Measurements from ENCODE around the gene SOD1.
A peak's percentile ranks its signal among the peaks of the same experiment; 100 is the strongest.
"Not testable (repeated sequence)": the region's sequence is repeated elsewhere in the genome, so short reads cannot be mapped to it uniquely, and the experiment has no call there.

SOD1 gene

DNA sequence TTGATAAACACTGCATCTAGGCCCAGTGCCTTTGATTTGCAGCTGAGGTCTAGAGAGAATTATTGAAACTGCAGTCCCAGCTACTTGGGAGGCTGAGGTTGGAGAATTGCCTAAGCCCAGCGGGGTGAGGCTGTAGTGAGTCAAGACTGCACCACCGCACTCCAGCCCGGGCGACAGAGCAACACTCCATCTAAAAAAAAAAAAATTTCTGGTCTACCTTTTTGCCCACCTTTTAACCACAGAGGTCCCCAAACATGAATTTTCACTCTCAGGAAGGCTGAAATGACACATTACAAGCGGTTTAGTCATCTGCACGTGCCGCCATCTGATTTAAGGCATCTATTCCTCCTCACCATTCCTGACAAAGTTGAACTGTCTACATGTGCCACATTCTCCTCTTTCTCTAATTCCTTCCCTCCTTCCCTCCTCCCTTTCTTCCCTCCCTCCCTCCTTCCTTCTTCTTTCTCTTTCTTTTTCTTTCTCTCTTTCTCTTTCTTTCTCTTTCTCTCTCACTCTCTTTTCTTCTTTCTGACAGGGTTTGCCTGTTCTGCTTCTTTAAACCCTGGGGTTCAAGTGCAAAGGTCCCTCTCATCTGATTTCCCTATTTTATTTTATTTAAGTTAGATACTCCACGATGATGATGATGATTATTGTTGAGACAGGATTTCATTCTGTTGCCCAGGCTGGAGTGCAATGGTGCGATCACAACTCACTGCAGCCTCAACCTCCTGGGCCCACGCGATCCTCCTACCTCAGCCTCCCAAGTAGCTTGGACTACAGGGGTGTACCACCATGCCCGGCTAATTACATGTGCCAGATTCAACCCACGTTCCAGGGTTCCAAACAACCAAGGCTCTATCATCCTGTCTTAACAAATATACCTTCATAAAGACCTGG is 3.0 kb upstream of the SOD1 start:
- DNase-seq: no peak

DNA sequence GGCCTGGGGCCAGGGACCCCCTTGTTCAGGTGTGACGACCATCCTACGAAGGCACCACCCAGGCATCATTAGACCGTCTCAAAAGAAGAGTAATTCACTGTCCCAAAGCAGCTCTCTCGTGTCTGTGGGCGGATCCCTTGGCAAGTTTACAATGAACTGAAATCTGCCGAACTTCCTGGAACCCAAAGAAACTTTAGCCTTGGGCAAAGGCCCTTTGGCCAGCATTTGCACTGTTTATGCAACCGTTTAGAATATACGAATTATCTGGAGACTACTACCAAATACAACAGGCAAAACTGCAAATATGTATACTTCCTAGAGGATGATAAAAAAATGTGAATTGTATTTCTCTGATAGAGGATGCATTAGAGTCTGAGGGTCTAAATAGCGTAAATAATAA is 1.4 kb upstream of the SOD1 start:
- DNase-seq: no peak

DNA sequence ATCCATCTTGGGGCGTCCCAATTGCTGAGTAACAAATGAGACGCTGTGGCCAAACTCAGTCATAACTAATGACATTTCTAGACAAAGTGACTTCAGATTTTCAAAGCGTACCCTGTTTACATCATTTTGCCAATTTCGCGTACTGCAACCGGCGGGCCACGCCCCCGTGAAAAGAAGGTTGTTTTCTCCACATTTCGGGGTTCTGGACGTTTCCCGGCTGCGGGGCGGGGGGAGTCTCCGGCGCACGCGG is 282 bp upstream of the SOD1 start:
- DNase-seq: no peak

DNA sequence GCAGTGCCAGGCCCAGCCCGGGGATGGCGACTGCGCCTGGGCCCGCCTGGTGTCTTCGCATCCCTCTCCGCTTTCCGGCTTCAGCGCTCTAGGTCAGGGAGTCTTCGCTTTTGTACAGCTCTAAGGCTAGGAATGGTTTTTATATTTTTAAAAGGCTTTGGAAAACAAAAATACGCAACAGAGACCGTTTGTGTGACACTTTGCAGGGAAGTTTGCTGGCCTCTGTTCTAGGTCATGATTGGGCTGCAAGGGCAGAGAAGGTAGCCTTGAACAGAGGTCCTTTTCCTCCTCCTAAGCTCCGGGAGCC is 719 bp downstream of the SOD1 start:
- DNase-seq: peak; percentile 23

DNA sequence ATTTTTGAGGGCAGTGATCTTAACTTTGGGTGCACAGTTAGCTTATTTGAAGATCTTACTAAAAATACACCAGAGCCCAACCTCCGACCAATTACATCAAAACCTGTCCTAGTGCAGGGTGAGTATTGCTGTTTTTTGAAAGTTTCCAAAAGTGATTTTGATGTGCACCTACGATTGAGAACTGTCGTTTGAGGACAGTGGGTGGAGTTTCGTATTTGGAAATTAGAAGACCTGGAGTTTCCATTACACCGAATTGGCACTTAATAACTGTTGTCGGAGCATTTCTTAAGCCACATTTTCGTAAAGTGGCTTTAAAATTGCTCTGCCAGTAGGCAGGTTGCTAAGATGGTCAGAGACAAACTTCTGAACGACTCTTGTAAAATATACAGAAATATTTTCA is 1.1 kb downstream of the SOD1 start:
- DNase-seq: no peak

DNA sequence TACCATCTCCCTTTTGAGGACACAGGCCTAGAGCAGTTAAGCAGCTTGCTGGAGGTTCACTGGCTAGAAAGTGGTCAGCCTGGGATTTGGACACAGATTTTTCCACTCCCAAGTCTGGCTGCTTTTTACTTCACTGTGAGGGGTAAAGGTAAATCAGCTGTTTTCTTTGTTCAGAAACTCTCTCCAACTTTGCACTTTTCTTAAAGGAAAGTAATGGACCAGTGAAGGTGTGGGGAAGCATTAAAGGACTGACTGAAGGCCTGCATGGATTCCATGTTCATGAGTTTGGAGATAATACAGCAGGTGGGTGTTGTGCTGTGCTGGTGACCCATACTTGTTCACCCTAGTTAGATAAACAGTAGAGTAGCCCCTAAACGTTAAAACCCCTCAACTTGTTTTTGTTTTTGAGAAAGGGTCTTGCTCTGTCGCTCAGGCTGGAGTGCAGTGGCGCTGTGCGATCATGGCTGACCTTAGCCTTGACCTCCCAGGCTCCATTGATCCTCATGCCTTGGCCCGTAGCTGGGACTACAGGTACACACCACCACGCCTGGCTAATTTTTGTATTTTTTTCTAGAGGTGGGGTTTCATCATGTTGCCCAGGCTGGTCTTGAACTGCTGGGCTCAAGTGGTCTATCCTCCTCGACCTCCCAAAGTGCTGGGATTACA is 4.2 kb downstream of the SOD1 start:
- DNase-seq: no peak

DNA sequence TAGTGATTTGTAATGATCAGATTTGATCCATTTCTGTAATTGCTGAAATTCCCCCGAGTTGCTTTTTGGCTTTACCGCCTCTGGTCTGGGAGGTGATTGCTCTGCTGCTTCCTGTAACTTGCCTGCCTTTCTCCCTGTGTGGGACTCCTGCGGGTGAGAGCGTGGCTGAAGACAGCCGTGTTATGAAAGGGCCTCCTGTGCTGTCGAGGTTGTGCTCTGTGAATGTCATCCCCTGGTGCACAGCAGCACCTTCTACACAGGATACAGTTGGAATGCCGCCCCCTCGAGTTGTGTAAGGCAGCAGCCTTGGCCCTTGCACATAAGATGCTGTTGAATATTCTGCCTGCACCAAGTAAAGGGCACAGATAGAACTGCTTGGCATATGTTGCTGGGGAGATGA is 5.9 kb downstream of the SOD1 start:
- DNase-seq: peak; percentile 9

DNA sequence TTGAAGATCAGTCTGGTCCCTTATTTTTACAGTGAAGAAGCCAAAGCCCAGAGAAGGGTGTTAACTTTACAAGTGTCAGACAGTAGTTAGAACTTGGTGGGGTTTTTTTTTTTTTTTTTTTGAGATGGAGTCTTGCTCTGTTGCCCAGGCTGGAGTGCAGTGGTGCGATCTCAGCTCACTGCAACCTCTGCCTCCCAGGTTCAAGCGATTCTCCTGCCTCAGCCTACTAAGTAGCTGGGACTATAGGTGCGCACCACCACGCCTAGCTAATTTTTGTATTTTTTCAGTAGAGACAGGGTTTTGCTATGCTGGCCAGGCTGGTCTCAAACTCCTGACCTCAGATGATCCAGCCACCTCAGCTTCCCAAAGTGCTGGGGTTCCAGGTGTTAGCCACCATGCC is 6.4 kb downstream of the SOD1 start:
- DNase-seq: not testable (repeated sequence)

DNA sequence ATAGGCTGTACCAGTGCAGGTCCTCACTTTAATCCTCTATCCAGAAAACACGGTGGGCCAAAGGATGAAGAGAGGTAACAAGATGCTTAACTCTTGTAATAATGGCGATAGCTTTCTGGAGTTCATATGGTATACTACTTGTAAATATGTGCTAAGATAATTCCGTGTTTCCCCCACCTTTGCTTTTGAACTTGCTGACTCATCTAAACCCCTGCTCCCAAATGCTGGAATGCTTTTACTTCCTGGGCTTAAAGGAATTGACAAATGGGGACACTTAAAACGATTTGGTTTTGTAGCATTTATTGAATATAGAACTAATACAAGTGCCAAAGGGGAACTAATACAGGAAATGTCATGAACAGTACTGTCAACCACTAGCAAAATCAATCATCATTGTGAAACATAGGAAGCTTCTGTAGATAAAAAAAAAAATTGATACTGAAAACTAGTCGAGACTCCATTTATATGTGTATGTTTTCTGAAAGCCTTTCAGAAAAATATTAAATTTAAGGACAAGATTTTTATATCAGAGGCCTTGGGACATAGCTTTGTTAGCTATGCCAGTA is 7.0 kb downstream of the SOD1 start:
- DNase-seq: no peak

DNA sequence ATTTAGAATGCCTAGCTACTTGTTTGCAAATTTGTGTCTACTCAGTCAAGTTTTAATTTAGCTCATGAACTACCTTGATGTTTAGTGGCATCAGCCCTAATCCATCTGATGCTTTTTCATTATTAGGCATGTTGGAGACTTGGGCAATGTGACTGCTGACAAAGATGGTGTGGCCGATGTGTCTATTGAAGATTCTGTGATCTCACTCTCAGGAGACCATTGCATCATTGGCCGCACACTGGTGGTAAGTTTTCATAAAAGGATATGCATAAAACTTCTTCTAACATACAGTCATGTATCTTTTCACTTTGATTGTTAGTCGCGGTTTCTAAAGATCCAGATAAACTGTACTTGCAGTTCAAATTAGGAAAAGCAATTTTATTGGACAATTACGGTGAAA is 7.6 kb downstream of the SOD1 start:
- no peak for DNase-seq

DNA sequence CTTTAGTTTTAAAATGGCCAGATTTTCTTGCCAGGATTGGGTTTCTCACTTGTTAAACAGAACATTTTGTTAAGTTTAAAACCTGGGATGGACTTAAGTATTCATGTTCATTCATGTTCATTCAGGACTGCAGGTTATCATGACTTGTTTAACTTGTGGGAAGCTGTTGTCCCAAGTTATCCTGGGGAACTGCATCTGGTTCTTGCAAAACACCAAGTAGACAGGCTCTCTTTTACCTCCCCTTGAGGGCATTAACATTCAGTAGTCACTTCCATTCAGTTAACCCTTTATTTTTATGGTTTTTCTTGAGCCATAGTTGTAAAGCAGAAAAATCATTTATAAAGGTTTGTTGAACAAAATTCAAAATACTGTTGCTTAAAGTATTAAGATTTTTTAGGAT is 8.1 kb downstream of the SOD1 start:
- DNase-seq: no peak

DNA sequence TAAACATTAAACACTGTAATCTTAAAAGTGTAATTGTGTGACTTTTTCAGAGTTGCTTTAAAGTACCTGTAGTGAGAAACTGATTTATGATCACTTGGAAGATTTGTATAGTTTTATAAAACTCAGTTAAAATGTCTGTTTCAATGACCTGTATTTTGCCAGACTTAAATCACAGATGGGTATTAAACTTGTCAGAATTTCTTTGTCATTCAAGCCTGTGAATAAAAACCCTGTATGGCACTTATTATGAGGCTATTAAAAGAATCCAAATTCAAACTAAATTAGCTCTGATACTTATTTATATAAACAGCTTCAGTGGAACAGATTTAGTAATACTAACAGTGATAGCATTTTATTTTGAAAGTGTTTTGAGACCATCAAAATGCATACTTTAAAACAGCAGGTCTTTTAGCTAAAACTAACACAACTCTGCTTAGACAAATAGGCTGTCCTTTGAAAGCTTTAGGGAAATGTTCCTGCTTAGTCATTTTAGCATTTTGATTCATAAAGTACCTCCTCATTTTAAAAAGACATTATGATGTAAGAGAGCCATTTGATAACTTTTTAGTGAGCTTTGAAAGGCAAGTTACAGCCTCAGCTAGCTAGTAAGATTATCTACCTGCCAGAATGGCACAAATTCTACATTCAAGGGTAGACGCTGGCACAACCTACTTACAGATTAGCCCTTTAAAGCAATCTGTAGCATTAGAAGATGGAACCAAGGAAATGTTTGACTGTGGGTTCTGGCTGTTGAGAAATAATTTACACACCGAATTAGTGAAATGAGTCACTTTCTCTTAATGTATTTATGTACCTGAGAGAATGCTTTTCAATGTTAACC is 9.4 kb downstream of the SOD1 start:
- DNase-seq: no peak

DNA sequence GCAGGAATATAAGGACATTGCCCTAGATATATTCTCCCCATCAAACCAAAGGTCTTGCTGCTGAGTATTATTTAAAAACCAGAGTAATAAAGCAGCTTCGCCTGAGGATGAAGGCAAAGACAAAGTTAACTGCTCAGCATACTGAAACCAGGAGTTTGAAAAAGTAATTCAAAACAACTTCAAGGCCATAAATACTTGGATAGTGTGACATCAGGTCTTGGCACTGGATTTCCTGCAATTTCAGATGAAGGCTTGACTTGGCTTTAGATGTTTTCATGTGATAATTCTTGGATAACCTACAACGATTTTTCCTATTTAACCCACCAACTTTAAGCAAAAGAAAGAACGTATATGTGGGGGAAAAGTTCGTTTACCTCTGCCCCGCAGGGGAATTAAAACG is 10.6 kb downstream of the SOD1 start:
- no peak for DNase-seq

DNA sequence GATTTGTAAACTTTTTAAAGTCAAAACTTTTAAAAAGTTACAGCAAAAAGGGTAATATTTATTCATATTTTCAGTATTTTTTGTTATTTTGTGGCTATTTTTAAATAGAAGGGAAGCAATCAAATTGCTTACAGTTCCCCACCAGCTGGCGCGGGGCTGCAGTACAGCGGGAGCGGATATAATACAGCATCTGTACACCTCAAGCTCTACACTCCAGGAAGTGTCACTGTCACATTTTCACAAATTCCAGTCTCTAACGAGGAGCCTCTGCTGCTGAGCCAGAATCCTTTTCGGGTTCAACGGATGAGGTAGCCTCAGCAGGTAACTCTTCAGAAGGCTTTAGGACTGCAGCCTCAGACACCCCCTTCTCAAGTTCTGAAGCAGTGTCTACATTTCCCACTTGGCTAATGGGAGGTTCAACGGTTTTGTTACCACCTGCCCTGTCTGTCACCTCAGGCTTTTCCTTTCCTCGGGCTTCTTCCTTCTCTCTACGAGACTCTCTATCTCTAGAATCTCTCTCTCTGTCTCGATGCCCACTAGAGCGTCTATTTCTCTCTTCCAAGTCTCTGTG is 11.7 kb downstream of the SOD1 start:
- no peak for DNase-seq

DNA sequence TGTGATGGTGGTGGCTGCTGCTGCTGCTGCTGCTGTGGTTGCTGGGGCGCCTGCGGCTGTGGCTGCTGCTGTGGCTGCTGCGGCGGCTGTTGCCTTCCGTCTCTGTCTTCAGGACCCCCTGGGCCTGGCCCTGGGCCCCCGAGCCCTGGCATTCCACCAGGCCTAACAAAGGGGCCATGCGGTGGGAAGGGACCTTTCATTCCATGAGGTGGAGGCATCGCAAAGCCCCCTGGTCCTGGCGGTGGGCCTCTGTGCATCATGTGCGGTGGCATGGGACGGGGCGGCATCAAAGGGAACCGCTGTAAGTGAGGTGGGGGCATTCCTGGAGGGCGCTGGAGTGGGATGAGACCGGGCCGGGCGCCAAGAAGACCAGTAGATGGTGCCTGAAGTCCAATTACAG is 12.4 kb downstream of the SOD1 start:
- no peak for DNase-seq

DNA sequence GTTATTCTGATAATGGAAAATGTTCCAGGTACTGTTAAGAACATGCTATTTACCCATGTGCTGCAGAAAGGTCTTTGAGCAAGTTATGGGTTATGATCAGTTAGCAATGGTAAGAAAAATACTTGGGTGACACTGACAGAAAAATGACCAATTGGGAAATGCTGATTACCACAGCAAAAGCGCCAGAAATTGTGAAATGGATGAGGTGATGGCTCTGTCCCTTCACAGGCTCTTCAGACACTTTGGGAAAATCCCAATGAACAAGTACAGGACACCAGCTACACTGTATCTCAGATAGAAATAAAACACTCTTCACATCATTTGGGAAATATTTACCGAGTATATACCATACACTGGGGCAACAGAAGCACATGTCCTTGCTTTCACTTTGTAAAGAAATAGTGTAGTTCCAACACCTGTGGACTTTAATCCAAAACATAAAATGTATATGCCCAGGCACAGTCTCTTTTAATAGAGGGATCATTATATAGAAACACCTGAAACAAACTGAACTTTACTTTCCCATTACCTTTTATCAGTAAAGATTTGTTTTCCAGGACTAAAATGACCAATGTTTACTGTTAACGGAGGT is 13.9 kb downstream of the SOD1 start:
- no peak for DNase-seq

DNA sequence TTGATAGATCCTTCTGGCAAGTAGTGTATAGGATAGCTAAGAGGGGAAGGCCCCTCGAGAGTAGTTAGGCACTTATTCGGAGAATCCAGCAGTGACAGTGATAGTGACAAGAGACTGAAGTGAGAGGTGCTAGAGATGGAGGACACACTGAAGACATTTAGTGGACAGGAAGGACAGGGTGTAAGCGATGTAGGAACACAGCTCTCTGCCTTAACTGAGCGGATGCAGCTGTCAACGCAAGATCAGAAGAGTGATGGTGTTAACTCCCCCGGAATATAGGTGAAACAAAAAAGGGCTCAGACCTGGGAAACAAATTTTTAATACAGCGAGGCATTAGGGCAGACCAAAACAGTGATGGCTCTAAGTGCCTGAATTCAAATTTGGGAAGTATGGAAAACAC is 15.8 kb downstream of the SOD1 start:
- no peak for DNase-seq

DNA sequence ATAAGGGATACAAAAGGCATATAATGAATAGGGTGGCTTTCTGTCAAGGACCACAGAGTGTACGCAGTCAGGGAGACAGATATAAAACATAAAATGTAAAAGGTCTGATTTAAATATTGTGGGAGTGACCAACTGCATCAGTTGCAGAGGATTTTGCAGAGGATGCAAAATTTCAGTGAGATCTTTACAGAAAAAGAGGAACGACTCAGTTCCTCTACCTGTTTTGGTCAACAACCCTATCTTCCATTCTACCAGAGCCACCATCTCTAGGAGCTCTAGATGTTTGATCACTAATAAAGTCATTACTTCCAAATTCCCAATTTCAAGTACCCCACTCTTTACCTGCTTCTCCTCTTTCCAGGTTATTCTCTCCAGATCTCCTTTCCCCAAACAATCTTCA is 16.5 kb downstream of the SOD1 start:
- no peak for DNase-seq

DNA sequence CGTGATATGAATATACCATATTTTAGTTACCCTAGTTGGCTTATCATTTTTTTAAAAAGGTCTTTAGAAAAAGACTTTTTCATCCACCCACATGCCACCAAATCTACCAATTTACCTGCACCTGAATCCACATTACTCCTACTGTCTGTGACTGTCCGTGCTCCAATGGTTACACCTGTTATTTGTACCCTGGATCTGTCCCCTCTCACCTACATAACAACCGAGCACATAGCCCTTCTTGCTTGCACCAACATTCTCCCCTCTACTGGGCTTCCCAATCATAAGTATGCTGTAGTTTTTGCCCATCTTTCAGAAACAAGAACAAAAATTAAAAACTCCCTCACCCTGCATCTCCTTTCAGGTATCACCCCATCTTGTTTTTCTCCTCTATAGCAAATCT is 17.6 kb downstream of the SOD1 start:
- DNase-seq: no peak

DNA sequence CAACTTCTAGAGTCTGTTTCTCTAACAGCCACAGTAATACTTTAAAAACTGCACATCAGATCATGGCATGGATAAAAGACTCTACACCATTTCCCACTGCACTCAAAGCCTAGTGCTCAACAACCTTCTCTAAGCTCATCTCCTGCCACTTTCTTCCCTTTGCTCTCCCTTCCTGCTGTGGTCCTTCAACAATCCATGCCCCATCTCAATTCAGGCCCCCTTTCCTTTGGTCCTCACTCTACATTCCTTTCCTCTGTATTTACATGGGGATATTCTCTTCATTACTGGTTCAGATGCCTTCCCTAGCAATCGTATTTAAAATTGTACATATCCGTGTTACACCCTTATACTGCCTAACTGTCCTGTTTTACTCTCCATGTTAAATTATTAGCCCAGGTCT is 19.0 kb downstream of the SOD1 start:
- DNase-seq: no peak

DNA sequence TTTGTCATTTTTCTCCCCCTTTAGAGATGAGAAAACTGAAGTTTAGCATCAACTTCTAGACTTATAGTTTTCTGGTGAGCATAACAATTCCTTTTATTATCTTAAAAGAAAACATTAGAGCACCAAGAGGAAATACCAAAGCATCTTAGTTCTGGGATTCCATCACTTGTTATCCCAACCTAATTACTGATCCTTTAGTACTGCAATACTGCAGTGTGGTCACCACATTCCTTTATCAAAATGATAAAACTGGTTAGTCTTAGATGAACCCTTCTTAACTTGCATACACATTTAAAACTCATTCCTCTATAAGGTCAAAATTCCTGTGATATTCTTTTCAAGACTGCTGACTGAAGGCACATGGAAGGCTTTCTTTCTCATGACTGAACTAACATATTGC is 23.1 kb downstream of the SOD1 start:
- no peak for DNase-seq

DNA sequence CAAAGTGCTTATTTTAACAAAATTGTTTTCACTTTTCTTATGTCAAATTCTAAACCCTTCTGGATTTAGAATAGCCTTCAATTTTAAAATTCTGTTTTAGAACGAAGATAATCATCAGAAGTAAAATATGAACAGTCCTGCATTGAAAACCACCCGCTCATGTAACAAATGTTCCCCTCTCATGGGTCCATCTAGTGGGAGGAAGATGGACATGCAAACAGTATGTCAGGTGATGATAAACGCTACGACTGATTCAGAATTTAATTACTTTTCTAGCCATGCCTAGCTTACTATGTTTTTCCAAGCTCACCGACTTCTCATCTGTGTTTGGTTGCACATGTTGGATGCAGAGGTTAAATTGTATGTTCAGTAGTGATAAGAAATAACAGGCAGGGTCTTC is 23.5 kb downstream of the SOD1 start:
- no peak for DNase-seq

DNA sequence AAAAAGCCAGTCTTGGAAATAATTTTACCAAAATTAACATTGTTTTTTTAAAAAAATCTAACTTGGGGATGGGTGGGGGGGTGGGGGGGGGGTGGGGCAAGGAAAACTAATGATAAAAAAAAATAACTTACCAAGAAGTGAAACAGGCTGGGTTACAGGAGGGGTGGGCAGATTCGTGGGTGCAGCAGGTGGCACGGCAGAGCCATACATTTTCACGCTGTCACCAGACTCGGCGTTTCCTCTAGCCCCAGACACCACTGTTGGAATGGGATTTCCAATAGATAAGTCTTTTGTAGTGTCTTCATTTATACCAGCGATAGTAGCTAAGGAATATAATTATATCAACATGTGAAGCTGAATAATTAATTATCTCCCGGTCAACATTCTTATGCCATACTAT is 25.4 kb downstream of the SOD1 start:
- no peak for DNase-seq
